Natural killer cell treated with Interleukin-12 subunit alpha and Interleukin-12 subunit beta and Interleukin-15 and Interleukin-18, amount 100 ng/mL, for 72 hours (primary cell): ENCODE measurements around the gene ZACN. TPM values are rescaled to one million over a fixed set of nuclear protein-coding genes. Genes with fewer than 3 reads are reported as not detected.
"Not testable (repeated sequence)": the region's sequence is repeated elsewhere in the genome, so short reads cannot be mapped to it uniquely, and the experiment has no call there.

Experiments used
- ATAC-seq, 2 donors: fragments of 150-1000 bp; cut with Tn5 transposase in 1 of 2; sonication (Bioruptor Pico), chemical (Tn5 transposase) in 1 of 2; 2 replicates each; pipeline ENCODE4 v1.10.0; 2021
- DNase-seq: peaks from one replicate; pipeline ENCODE4 v3.0.0; 2022; ENCODE audit warnings: low spot score
- H3K27ac Mint-ChIP-seq, 2 donors: 1 replicate in 1 of 2; 2 replicates in 1 of 2; pipeline ENCODE4 v1.8.0; 2022; ENCODE audit warnings: mixed read lengths in 2 of 2, mild to moderate bottlenecking in 1 of 2, moderate library complexity in 1 of 2
- H3K27me3 Mint-ChIP-seq, 2 donors: 1 replicate in 1 of 2; 2 replicates in 1 of 2; pipeline ENCODE4 v1.8.0; 2022; ENCODE audit warnings: mixed read lengths in 2 of 2
- H3K36me3 Mint-ChIP-seq: one replicate; pipeline ENCODE4 v1.8.0; 2022; ENCODE audit warnings: mixed read lengths
- H3K4me1 Mint-ChIP-seq, 2 donors: 1 replicate in 1 of 2; 2 replicates in 1 of 2; pipeline ENCODE4 v1.8.0; 2022; ENCODE audit warnings: low read depth in 2 of 2, mixed read lengths in 2 of 2, mild to moderate bottlenecking in 1 of 2
- H3K4me3 Mint-ChIP-seq: one replicate; pipeline ENCODE4 v1.8.0; 2022; ENCODE audit warnings: mixed read lengths
- H3K9me3 Mint-ChIP-seq: 2 replicates; pipeline ENCODE4 v1.8.0; 2022; ENCODE audit warnings: mixed read lengths
- total RNA-seq, 2 donors: library from RNA; stranded (reverse); gene quantifications; one replicate each; pipeline ENCODE4 v1.2.3, GENCODE V29; 2022

Gene ZACN
- total RNA-seq, 2 donors from 2014 or later = 0.52 to 1.4 TPM

DNA sequence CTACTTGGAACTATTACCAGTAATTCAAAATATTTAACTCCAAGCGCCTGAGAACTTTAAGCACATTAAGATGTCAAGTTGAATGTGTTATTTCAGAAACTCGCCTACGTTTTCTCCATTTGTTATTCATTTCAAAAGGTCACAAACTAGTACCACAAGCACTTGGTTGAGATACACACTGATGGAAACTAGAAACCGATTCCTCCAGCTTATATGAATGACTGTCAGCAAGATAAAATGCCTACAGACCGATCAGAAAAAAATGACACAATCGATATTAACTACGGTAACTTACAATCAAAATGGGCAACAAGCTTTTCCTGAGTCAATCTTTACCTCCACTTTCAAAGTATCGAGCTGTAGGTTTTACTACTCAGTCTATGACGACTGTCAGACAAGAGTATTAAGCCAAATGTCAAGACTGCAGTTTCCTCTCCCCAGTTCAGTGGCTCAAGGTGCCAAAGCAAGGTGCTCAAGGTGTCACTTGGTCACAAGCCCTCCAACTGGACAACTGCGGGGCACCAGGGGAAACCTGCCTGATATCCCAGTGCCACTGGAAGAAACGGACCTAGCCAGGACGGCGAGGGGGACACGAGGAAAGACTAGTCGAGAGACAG lies 7.3 kb upstream of the ZACN start:
- peaks cover 21 to 28% of the 10 kb centered on the region in 2 donors for H3K4me1 Mint-ChIP-seq
- H3K27ac Mint-ChIP-seq = peak overlapping the region; percentile 95 to 97
- H3K9me3 Mint-ChIP-seq = no peaks in the 10 kb centered on the region
- peaks cover 10 to 13% of the 10 kb centered on the region in 2 donors for H3K27me3 Mint-ChIP-seq
- no peak for DNase-seq
- H3K4me3 Mint-ChIP-seq = peak overlapping the region; percentile 98
- H3K36me3 Mint-ChIP-seq = peaks cover 13% of the 10 kb centered on the region
- peak in 1 of 2 donors; percentile 2 for ATAC-seq

GRCh38 chr17:76072148-76072858 lies 6.7 kb upstream of the ZACN start, which contains the start of gene SRP68:
SRP68 (minus strand) TSS chr17:76072517; CDS start chr17:76072491, 26 bp downstream.
- H3K4me3 Mint-ChIP-seq = peak within 1 kb of the TSS; percentile 98
- no peaks in the 10 kb centered on the region for H3K9me3 Mint-ChIP-seq
- peaks cover 26 to 33% of the 10 kb centered on the region in 2 donors for H3K4me1 Mint-ChIP-seq
- H3K27ac Mint-ChIP-seq = peak within 1 kb of the TSS; percentile 95 to 97
- H3K36me3 Mint-ChIP-seq = peaks cover 8% of the 10 kb centered on the region
- peak; percentile 93 for DNase-seq
- H3K27me3 Mint-ChIP-seq = peaks cover 17 to 20% of the 10 kb centered on the region in 2 donors
- ATAC-seq = peak; percentile 98 to 99

DNA sequence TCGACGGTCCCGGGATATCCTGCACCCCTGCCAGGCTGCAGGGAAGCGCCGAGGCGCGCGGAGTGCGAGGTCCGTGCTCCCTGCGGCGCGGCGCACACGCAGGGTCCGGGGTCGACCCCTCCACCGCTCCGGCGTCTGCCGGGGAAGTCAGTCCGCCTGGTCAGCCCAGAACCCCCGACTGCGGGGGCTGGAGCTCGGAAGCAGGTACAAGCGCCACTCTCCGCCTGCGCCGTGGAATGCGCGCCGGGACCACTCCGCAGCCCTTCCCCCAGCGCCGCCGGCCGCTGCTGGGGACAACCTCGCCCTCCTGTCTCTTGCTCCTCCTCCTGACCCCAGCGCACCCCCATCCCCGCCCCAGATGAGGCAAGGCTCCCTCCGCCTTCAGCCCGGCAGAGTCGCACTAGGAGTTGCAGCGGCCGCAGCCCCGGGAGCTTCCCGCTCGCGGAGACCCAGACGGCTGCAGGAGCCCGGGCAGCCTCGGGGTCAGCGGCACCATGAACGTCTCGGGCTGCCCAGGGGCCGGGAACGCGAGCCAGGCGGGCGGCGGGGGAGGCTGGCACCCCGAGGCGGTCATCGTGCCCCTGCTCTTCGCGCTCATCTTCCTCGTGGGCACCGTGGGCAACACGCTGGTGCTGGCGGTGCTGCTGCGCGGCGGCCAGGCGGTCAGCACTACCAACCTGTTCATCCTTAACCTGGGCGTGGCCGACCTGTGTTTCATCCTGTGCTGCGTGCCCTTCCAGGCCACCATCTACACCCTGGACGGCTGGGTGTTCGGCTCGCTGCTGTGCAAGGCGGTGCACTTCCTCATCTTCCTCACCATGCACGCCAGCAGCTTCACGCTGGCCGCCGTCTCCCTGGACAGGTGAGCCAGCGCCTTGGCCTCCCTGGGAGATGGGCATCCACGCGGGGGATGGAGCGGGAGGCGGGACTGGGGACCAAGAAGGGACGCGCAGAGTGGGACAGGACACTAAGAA lies 4.3 kb upstream of the ZACN start, which contains the start of gene GALR2:
TSS of gene GALR2 (plus strand) at position 392 of the 974 bp plus-strand sequence. CDS start at position 495, 103 bp downstream.
- Mint-ChIP-seq H3K4me1 (peaks cover 29 to 33% of the 10 kb centered on the region in 2 donors), H3K4me3 (peak within 1 kb of the TSS; percentile 19), H3K9me3 (no peaks in the 10 kb centered on the region), H3K36me3 (peaks cover 7% of the 10 kb centered on the region), H3K27ac (no peak within 1 kb of the TSS), H3K27me3 (peaks cover 25 to 38% of the 10 kb centered on the region in 2 donors)
- DNase-seq = no peak
- ATAC-seq = no peak

DNA sequence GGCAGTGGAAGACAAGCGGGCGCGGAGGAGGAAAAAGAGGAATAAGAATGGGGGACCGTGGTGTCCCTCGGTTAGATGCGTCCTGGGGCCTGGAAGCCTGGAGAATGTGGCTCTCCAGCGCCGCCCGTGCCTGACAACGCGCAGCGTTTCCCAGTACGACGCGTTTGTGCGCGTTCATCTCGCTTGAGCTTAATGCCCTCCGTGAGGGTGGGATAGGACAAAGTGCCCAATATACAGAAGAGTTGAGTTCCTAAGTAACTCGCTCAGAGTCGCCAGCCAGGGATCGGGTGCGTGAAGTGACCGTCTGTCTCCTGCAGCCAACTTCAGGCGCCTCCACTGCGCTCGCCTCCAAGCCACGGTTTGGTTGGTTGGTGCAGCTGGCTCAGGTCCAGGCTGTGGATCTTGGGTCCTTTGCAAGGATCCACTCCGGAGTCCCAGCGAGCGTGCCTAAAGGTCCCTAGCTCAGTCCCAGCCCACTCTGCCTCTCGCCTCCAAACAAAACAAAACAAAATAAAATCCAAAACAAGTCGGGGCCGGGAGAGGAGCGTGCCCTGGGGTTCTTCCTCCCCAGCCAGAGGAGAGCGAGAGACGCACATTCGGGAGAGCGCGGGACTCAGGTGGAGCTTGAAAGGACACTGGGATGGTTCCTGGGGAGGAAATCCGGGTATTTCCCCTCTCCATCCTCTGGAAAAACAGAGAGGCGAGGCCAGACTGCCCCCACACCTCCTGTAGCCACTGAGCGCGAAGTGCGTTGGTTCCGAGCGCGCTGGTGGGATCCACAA lies 3.4 kb upstream of the ZACN start:
- peaks cover 28 to 29% of the 10 kb centered on the region in 2 donors for H3K4me1 Mint-ChIP-seq
- H3K4me3 Mint-ChIP-seq = no peak overlapping the region
- H3K36me3 Mint-ChIP-seq = peaks cover 7% of the 10 kb centered on the region
- H3K9me3 Mint-ChIP-seq = no peaks in the 10 kb centered on the region
- H3K27ac Mint-ChIP-seq = no peak overlapping the region
- ATAC-seq (no peak), DNase-seq (no peak)
- H3K27me3 Mint-ChIP-seq = peaks cover 25 to 38% of the 10 kb centered on the region in 2 donors

DNA sequence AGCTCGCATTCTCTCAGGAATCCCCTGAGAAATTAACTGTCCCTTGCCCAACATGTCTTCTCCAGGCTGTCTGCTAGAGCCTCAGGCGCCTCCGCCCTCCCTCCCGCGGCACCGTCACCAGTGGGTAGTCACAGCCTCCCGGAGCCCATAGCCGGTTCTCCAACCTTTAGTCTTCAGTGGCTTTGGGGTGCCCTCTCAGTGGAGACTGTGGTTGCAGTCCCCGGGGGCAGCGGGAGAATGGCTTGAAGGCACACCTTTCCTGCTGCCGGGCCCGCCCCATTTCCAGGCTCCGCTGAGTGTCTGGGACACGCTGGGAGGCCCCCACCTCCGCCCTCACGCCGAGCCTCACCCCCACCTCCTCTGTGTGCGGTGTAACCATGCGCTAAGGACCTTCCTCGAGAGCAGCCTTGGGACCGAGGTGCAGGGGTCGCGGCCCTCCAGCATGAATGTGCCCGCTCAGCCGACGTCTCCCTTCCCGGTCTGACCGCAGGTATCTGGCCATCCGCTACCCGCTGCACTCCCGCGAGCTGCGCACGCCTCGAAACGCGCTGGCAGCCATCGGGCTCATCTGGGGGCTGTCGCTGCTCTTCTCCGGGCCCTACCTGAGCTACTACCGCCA lies 2.7 kb upstream of the ZACN start:
- no peak for DNase-seq
- H3K9me3 Mint-ChIP-seq = no peaks in the 10 kb centered on the region
- H3K4me1 Mint-ChIP-seq = peaks cover 23% of the 10 kb centered on the region in 2 donors
- no peak overlapping the region for H3K27ac Mint-ChIP-seq
- peaks cover 7% of the 10 kb centered on the region for H3K36me3 Mint-ChIP-seq
- H3K27me3 Mint-ChIP-seq = peaks cover 25 to 38% of the 10 kb centered on the region in 2 donors
- H3K4me3 Mint-ChIP-seq = no peak overlapping the region
- no peak for ATAC-seq

- DNase-seq (no peak), ATAC-seq (no peak)
- Mint-ChIP-seq H3K4me3 (peak overlapping the region; percentile 75), H3K36me3 (peaks cover 1% of the 10 kb centered on the region), H3K9me3 (no peaks in the 10 kb centered on the region), H3K4me1 (peaks cover 16 to 17% of the 10 kb centered on the region in 2 donors), H3K27ac (no peak overlapping the region), H3K27me3 (peaks cover 25 to 38% of the 10 kb centered on the region in 2 donors)
Observed at GRCh38 chr17:76076765-76077583, 2.0 kb upstream of the ZACN start.

- Mint-ChIP-seq H3K27me3 (peaks cover 25 to 38% of the 10 kb centered on the region in 2 donors), H3K36me3 (no peaks in the 10 kb centered on the region), H3K27ac (no peak overlapping the region), H3K9me3 (no peaks in the 10 kb centered on the region), H3K4me3 (no peak overlapping the region), H3K4me1 (peaks cover 15 to 17% of the 10 kb centered on the region in 2 donors)
- ATAC-seq (no peak), DNase-seq (no peak)
Observed at GRCh38 chr17:76077584-76078110, 1.3 kb upstream of the ZACN start.

- H3K4me1 Mint-ChIP-seq = peaks cover 15 to 17% of the 10 kb centered on the region in 2 donors
- ATAC-seq, H3K36me3 Mint-ChIP-seq: not testable (repeated sequence)
Observed at GRCh38 chr17:76078370-76078769, 612 bp upstream of the ZACN start.

GRCh38 chr17:76079535-76079955 lies 563 bp downstream of the ZACN start:
- no peak for ATAC-seq
- no peak overlapping the region for H3K27ac Mint-ChIP-seq
- peaks cover 25 to 38% of the 10 kb centered on the region in 2 donors for H3K27me3 Mint-ChIP-seq
- H3K4me1 Mint-ChIP-seq = peaks cover 15 to 17% of the 10 kb centered on the region in 2 donors
- no peaks in the 10 kb centered on the region for H3K9me3 Mint-ChIP-seq
- H3K4me3 Mint-ChIP-seq = no peak overlapping the region
- DNase-seq = no peak
- H3K36me3 Mint-ChIP-seq = peaks cover 2% of the 10 kb centered on the region

More at GRCh38 chr17:76078370-76078769, 612 bp upstream of the ZACN start:
- not testable (repeated sequence) for H3K27ac Mint-ChIP-seq, DNase-seq, H3K9me3 Mint-ChIP-seq, H3K4me3 Mint-ChIP-seq
- peaks cover 25 to 38% of the 10 kb centered on the region in 2 donors for H3K27me3 Mint-ChIP-seq

GRCh38 chr17:76079956-76080767 lies 1.2 kb downstream of the ZACN start:
- peak in 1 of 2 donors; percentile 16 for ATAC-seq
- H3K4me1 Mint-ChIP-seq = peaks cover 10 to 13% of the 10 kb centered on the region in 2 donors
- no peaks in the 10 kb centered on the region for H3K9me3 Mint-ChIP-seq

DNA sequence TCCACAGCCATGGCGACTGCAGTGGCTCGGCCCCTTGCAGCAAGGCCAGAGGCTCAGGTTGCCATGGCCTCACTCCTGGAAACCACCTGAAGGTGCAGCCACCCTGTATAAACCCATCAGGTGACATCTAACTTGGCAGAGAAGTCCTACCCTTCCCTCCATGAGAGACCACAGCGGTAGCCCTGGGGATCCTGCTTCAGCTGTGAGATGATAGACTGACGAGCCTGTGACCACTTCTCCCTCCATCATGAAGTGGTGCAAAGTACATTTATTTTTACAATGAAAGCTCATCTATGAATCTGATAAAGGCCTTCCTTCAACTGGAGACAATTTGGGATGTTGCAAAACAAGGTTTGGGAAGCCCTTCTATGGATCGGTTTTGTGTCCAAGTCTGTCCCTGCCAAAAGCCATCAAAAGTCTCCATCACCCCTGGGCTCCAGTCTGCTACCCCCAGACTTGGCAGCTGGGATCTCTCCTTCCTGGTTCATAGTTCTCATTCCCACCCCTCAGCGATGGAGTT lies 1.8 kb downstream of the ZACN start:
- DNase-seq = no peak
- Mint-ChIP-seq H3K9me3 (no peaks in the 10 kb centered on the region), H3K27ac (no peak overlapping the region), H3K36me3 (peaks cover 7% of the 10 kb centered on the region), H3K27me3 (peaks cover 16 to 26% of the 10 kb centered on the region in 2 donors), H3K4me3 (no peak overlapping the region), H3K4me1 (peaks cover 5 to 11% of the 10 kb centered on the region in 2 donors)
- ATAC-seq = no peak

More at GRCh38 chr17:76079956-76080767, 1.2 kb downstream of the ZACN start:
- Mint-ChIP-seq H3K4me3 (no peak overlapping the region), H3K36me3 (peaks cover 7% of the 10 kb centered on the region), H3K27me3 (peaks cover 21 to 31% of the 10 kb centered on the region in 2 donors), H3K27ac (no peak overlapping the region)
- no peak for DNase-seq
